Tibial nerve (tissue), 3 donors: ENCODE measurements around the gene PRKAR1A.

ENCODE experiments used
- POLR2A ChIP-seq, 2 donors: fragments of 450-650 bp; IDR thresholded peaks; one replicate each; pipeline ENCODE4 v1.6.1; 2017; ENCODE audit warnings: antibody characterized with exemption in 2 of 2, mild to moderate bottlenecking in 2 of 2, moderate library complexity in 2 of 2
- TF ChIP-seq, protein P1 (sequence below), 5 experiments: fragments of 200-600 bp in 3 of 5; fragments of 450-650 bp in 2 of 5; sonication (generic) in 3 of 5; IDR thresholded peaks; one replicate each; pipeline ENCODE4 v1.5.1; 2016 to 2019; ENCODE audit warnings: antibody characterized with exemption in 5 of 5, mild to moderate bottlenecking in 3 of 5, moderate library complexity in 2 of 5

DNA sequence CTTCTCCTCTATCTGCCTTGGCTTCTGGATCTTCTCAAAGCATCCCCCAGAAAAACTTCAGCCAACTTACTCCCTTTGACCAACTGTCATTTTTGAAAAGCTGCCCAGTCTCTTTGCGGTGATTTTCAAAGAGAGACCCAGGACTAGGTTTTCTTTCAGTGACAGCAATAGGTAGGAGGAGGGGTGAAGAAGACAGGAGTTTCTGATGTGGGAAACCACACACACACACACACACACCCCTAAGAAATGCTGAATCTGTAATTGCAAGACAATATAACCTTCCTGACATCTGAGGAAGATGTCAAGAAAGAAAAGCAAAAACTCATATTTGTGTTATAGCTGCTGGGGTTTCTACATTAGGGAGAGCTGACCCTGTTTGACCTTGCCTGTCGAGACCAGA is 83.8 kb downstream of the PRKAR1A start:
- TF ChIP-seq, protein P1, sequence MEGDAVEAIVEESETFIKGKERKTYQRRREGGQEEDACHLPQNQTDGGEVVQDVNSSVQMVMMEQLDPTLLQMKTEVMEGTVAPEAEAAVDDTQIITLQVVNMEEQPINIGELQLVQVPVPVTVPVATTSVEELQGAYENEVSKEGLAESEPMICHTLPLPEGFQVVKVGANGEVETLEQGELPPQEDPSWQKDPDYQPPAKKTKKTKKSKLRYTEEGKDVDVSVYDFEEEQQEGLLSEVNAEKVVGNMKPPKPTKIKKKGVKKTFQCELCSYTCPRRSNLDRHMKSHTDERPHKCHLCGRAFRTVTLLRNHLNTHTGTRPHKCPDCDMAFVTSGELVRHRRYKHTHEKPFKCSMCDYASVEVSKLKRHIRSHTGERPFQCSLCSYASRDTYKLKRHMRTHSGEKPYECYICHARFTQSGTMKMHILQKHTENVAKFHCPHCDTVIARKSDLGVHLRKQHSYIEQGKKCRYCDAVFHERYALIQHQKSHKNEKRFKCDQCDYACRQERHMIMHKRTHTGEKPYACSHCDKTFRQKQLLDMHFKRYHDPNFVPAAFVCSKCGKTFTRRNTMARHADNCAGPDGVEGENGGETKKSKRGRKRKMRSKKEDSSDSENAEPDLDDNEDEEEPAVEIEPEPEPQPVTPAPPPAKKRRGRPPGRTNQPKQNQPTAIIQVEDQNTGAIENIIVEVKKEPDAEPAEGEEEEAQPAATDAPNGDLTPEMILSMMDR (IDR thresholded peaks at IDR 0.05) = no peak
- no peak for TF ChIP-seq POLR2A (IDR thresholded peaks at IDR 0.05)
